GM19043 (cell line): ENCODE data around the gene COBLL1.

Experiments
- ATAC-seq: cut with Tn5 transposase; IDR thresholded peaks from one replicate; pipeline ENCODE4 v1.9.1; 2021; ENCODE audit warnings: low read depth; ENCODE audit not compliant: unreplicated experiment

Gene COBLL1

GRCh38 chr2:164693390-164693789, 148.2 kb downstream of the COBLL1 start:
- no peak for ATAC-seq

- no peak for ATAC-seq
Observed at GRCh38 chr2:164692958-164693357, 148.7 kb downstream of the COBLL1 start.

- ATAC-seq: no peak
Observed at GRCh38 chr2:164692114-164692513, 149.5 kb downstream of the COBLL1 start.

GRCh38 chr2:164691346-164691887, 150.2 kb downstream of the COBLL1 start:
- ATAC-seq: no peak

GRCh38 chr2:164690361-164690760, 151.3 kb downstream of the COBLL1 start:
- ATAC-seq: no peak

- no peak for ATAC-seq
Observed at GRCh38 chr2:164688896-164689419, 152.7 kb downstream of the COBLL1 start.

- ATAC-seq: no peak
Observed at GRCh38 chr2:164681009-164681408, 160.6 kb downstream of the COBLL1 start.

- no peak for ATAC-seq
Observed at GRCh38 chr2:164678631-164679149, 162.9 kb downstream of the COBLL1 start.

GRCh38 chr2:164677733-164678132, 163.9 kb downstream of the COBLL1 start:
- ATAC-seq: no peak

GRCh38 chr2:164677271-164677670, 164.4 kb downstream of the COBLL1 start:
- no peak for ATAC-seq

GRCh38 chr2:164675687-164676086, 165.9 kb downstream of the COBLL1 start:
- no peak for ATAC-seq

GRCh38 chr2:164675027-164675426, 166.6 kb downstream of the COBLL1 start:
- ATAC-seq: no peak

GRCh38 chr2:164671664-164672396, 169.8 kb downstream of the COBLL1 start:
- no peak for ATAC-seq

GRCh38 chr2:164669291-164669690, 172.3 kb downstream of the COBLL1 start:
- ATAC-seq: no peak

GRCh38 chr2:164667566-164667965, 174.1 kb downstream of the COBLL1 start:
- ATAC-seq: no peak

- no peak for ATAC-seq
Observed at GRCh38 chr2:164664070-164664469, 177.6 kb downstream of the COBLL1 start.

GRCh38 chr2:164662868-164663631, 178.6 kb downstream of the COBLL1 start:
- ATAC-seq: no peak

GRCh38 chr2:164662066-164662465, 179.6 kb downstream of the COBLL1 start:
- ATAC-seq: no peak

GRCh38 chr2:164661349-164661748, 180.3 kb downstream of the COBLL1 start:
- ATAC-seq: no peak

GRCh38 chr2:164657129-164657528, 184.5 kb downstream of the COBLL1 start:
- no peak for ATAC-seq

GRCh38 chr2:164655750-164656149, 185.9 kb downstream of the COBLL1 start:
- ATAC-seq: no peak
